Glomerular visceral epithelial cell (primary cell): ENCODE results near the gene DOK6.

Experiments
- DNase-seq: peaks from one replicate; pipeline ENCODE4 v3.0.0-alpha.2; 2016; ENCODE audit errors: extremely low spot score

DOK6 gene

GRCh38 chr18:69435000-69435399 lies 34.3 kb downstream of the DOK6 start:
- DNase-seq = no peak

GRCh38 chr18:69444221-69444620 lies 43.5 kb downstream of the DOK6 start:
- DNase-seq = no peak

GRCh38 chr18:69447886-69448285 lies 47.2 kb downstream of the DOK6 start:
- no peak for DNase-seq

GRCh38 chr18:69455125-69455524 lies 54.4 kb downstream of the DOK6 start:
- DNase-seq = no peak

GRCh38 chr18:69469444-69469919 lies 68.8 kb downstream of the DOK6 start:
- no peak for DNase-seq

GRCh38 chr18:69480460-69480859 lies 79.8 kb downstream of the DOK6 start:
- no peak for DNase-seq

GRCh38 chr18:69483574-69483973 lies 82.9 kb downstream of the DOK6 start:
- no peak for DNase-seq

- no peak for DNase-seq
Observed at GRCh38 chr18:69484699-69485396, 84.2 kb downstream of the DOK6 start.

GRCh38 chr18:69487488-69488394 lies 87.1 kb downstream of the DOK6 start:
- DNase-seq = no peak

- DNase-seq = no peak
Observed at GRCh38 chr18:69490072-69490471, 89.4 kb downstream of the DOK6 start.

- DNase-seq = no peak
Observed at GRCh38 chr18:69490813-69491212, 90.1 kb downstream of the DOK6 start.

GRCh38 chr18:69491576-69491975 lies 90.9 kb downstream of the DOK6 start:
- DNase-seq = no peak

GRCh38 chr18:69492861-69493260 lies 92.2 kb downstream of the DOK6 start:
- no peak for DNase-seq

- DNase-seq = no peak
Observed at GRCh38 chr18:69494841-69495240, 94.2 kb downstream of the DOK6 start.

- no peak for DNase-seq
Observed at GRCh38 chr18:69495338-69495737, 94.7 kb downstream of the DOK6 start.

- no peak for DNase-seq
Observed at GRCh38 chr18:69495841-69496533, 95.3 kb downstream of the DOK6 start.

GRCh38 chr18:69518989-69519388 lies 118.3 kb downstream of the DOK6 start:
- DNase-seq = no peak

GRCh38 chr18:69523582-69523981 lies 122.9 kb downstream of the DOK6 start:
- DNase-seq = no peak

- no peak for DNase-seq
Observed at GRCh38 chr18:69528435-69528834, 127.7 kb downstream of the DOK6 start.

GRCh38 chr18:69529151-69529550 lies 128.5 kb downstream of the DOK6 start:
- DNase-seq = no peak

GRCh38 chr18:69531973-69532372 lies 131.3 kb downstream of the DOK6 start:
- no peak for DNase-seq

- no peak for DNase-seq
Observed at GRCh38 chr18:69537183-69537582, 136.5 kb downstream of the DOK6 start.
